H1 (cell line): Measurements from ENCODE around the gene CCDC77. TPM values are rescaled to one million over a fixed set of nuclear protein-coding genes. Genes with fewer than 3 reads are reported as not detected.

Experiments
- CTCF ChIA-PET: fragments of 300-600 bp; sonication (Branson Sonifier 250); formaldehyde crosslinking; loops from one replicate; lab custom pipeline; 2021; ENCODE audit not compliant: partially characterized antibody; lab: Charles Lee
- POLR2A ChIA-PET: fragments of 300-600 bp; sonication (Branson Sonifier 250); formaldehyde crosslinking; loops from one replicate; lab custom pipeline; 2021; ENCODE audit warnings: inconsistent platforms; ENCODE audit not compliant: partially characterized antibody; lab: Charles Lee
- DNase-seq, 2 experiments: peaks; one replicate each; pipeline versions ENCODE4 v3.0.0 to v3.0.0-alpha.2; 2010 to 2022; ENCODE audit warnings: low spot score in 2 of 2, low read depth in 1 of 2, mixed read lengths in 1 of 2
- FAIRE-seq: peaks from 2 replicates; lab custom pipeline; 2011; peaks lifted over from hg19 to GRCh38; lab: Jason Lieb, UNC
- H2AFZ ChIP-seq: 2 replicates; pipeline ENCODE4 v1.8.1; 2012; ENCODE audit warnings: low read length, inconsistent platforms
- H2AK5ac ChIP-seq: 2 replicates; pipeline ENCODE4 v1.6.1; 2013; ENCODE audit warnings: low read depth, low read length
- H2BK120ac ChIP-seq: replicated peaks from 2 replicates; pipeline ENCODE3; 2013; ENCODE audit warnings: low read depth, low read length, inconsistent platforms
- H2BK12ac ChIP-seq: 2 replicates; pipeline ENCODE4 v1.6.1; 2013; ENCODE audit warnings: low read depth, low read length
- H2BK15ac ChIP-seq: 2 replicates; pipeline ENCODE4 v1.6.1; 2013; ENCODE audit warnings: low read length
- H2BK20ac ChIP-seq: 2 replicates; pipeline ENCODE4 v1.6.1; 2013; ENCODE audit warnings: low read length
- H2BK5ac ChIP-seq: 2 replicates; pipeline ENCODE4 v1.6.1; 2013; ENCODE audit warnings: low read depth, low read length
- H3K14ac ChIP-seq: 2 replicates; pipeline ENCODE4 v1.6.1; 2013; ENCODE audit warnings: inconsistent platforms; ENCODE audit not compliant: insufficient read length
- H3K18ac ChIP-seq: 2 replicates; pipeline ENCODE4 v1.6.1; 2013; ENCODE audit warnings: low read length; ENCODE audit errors: extremely low read depth
- H3K23ac ChIP-seq: 2 replicates; pipeline ENCODE4 v1.6.1; 2013; ENCODE audit warnings: inconsistent platforms; ENCODE audit not compliant: insufficient read length
- H3K23me2 ChIP-seq: 2 replicates; pipeline ENCODE4 v1.6.1; 2013; ENCODE audit warnings: low read depth, low read length
- H3K27ac ChIP-seq: 2 replicates; pipeline ENCODE4 v1.6.1; 2011; ENCODE audit warnings: low read depth, low read length, inconsistent platforms
- H3K27me3 ChIP-seq, 4 experiments: replicated peaks in 1 of 4; 1 replicate in 1 of 4; 2 replicates in 3 of 4; pipeline versions ENCODE4 v1.6.1 to v1.8.1; 2011 to 2013; ENCODE audit warnings: low read length in 3 of 4, mild to moderate bottlenecking in 3 of 4, inconsistent platforms in 2 of 4, mixed read lengths in 2 of 4, moderate library complexity in 1 of 4; ENCODE audit not compliant: control insufficient read depth in 3 of 4, insufficient read depth in 3 of 4; ENCODE audit errors: extremely low read depth in 1 of 4
- H3K36me3 ChIP-seq, 4 experiments: 2 replicates each; pipeline versions ENCODE4 v1.6.1 to v1.8.1; 2011 to 2013; ENCODE audit warnings: mild to moderate bottlenecking in 4 of 4, low read length in 3 of 4, moderate library complexity in 2 of 4, control low read depth in 1 of 4, inconsistent platforms in 1 of 4; ENCODE audit not compliant: insufficient read depth in 4 of 4, control insufficient read depth in 2 of 4
- H3K4ac ChIP-seq: replicated peaks from 2 replicates; pipeline ENCODE3; 2013; ENCODE audit warnings: low read length, low read depth, mixed read lengths, inconsistent platforms; ENCODE audit not compliant: insufficient read length
- H3K4me1 ChIP-seq, 4 experiments: replicated peaks in 1 of 4; 1 replicate in 1 of 4; 2 replicates in 3 of 4; pipeline versions ENCODE4 v1.6.1 to v1.8.1; 2011 to 2013; ENCODE audit warnings: low read length in 3 of 4, inconsistent platforms in 2 of 4, mixed read lengths in 1 of 4; ENCODE audit not compliant: insufficient read depth in 4 of 4, control insufficient read depth in 3 of 4
- H3K4me2 ChIP-seq, 2 experiments: 2 replicates each; pipeline versions ENCODE4 v1.6.1 to v1.8.1; 2011 to 2013; ENCODE audit warnings: low read depth in 2 of 2, low read length in 2 of 2, control low read depth in 1 of 2, inconsistent platforms in 1 of 2, mild to moderate bottlenecking in 1 of 2; ENCODE audit not compliant: insufficient read depth in 1 of 2
- H3K4me3 ChIP-seq, 4 experiments: fragments of 200-600, 300-600 bp in 1 of 4; sonication (generic), shearing (Covaris generic), sonication (Bioruptor Twin) in 1 of 4; 2 replicates each; pipeline versions ENCODE4 v1.5.1 to v1.8.1; 2011 to 2016; ENCODE audit warnings: low read length in 4 of 4, low read depth in 3 of 4, control low read depth in 2 of 4, inconsistent platforms in 2 of 4, mild to moderate bottlenecking in 2 of 4, mixed read lengths in 1 of 4, moderate library complexity in 1 of 4; ENCODE audit not compliant: insufficient read depth in 2 of 4; ENCODE audit errors: extremely low read depth in 1 of 4
- H3K56ac ChIP-seq: replicated peaks from 2 replicates; pipeline ENCODE3; 2013; ENCODE audit warnings: low read depth, mild to moderate bottlenecking, mixed read lengths, low read length, inconsistent platforms; ENCODE audit not compliant: insufficient read length
- H3K79me1 ChIP-seq: 2 replicates; pipeline ENCODE4 v1.6.1; 2013; ENCODE audit warnings: low read depth, low read length, control low read depth
- H3K79me2 ChIP-seq, 2 experiments: 2 replicates each; pipeline versions ENCODE4 v1.6.1 to v1.8.1; 2012 to 2013; ENCODE audit warnings: low read length in 2 of 2, mild to moderate bottlenecking in 2 of 2, inconsistent platforms in 1 of 2; ENCODE audit not compliant: insufficient read depth in 2 of 2, control insufficient read depth in 1 of 2
- H3K9ac ChIP-seq, 4 experiments: replicated peaks in 1 of 4; 1 replicate in 1 of 4; 2 replicates in 3 of 4; pipeline versions ENCODE4 v1.6.1 to v1.8.1; 2011 to 2013; ENCODE audit warnings: low read depth in 3 of 4, low read length in 3 of 4, control low read depth in 2 of 4, mild to moderate bottlenecking in 2 of 4, moderate library complexity in 2 of 4, inconsistent platforms in 1 of 4; ENCODE audit errors: extremely low read depth in 1 of 4
- H3K9me3 ChIP-seq, 2 experiments: 2 replicates each; pipeline versions ENCODE4 v1.6.1 to v1.8.1; 2012 to 2013; ENCODE audit warnings: mild to moderate bottlenecking in 2 of 2, moderate library complexity in 2 of 2, control low read depth in 1 of 2, inconsistent platforms in 1 of 2, low read depth in 1 of 2, low read length in 1 of 2, mixed read lengths in 1 of 2; ENCODE audit not compliant: insufficient read depth in 2 of 2
- H4K20me1 ChIP-seq, 2 experiments: replicated peaks in 1 of 2; 2 replicates each; pipeline versions ENCODE3 to v1.8.1; 2011 to 2013; ENCODE audit warnings: inconsistent platforms in 2 of 2, low read length in 2 of 2, mild to moderate bottlenecking in 1 of 2; ENCODE audit not compliant: insufficient read depth in 2 of 2, control insufficient read depth in 1 of 2
- H4K5ac ChIP-seq: 2 replicates; pipeline ENCODE4 v1.6.1; 2013; ENCODE audit warnings: low read length, low read depth, mixed read lengths, inconsistent platforms; ENCODE audit not compliant: insufficient read length
- H4K8ac ChIP-seq: 2 replicates; pipeline ENCODE4 v1.8.0; 2013; ENCODE audit warnings: mild to moderate bottlenecking, moderate library complexity, low read length, inconsistent platforms; ENCODE audit not compliant: insufficient read depth; ENCODE audit errors: extremely low read depth
- H4K91ac ChIP-seq: replicated peaks from 2 replicates; pipeline ENCODE3; 2013; ENCODE audit warnings: low read length, mixed read lengths, inconsistent platforms; ENCODE audit not compliant: insufficient read length
- CHD1 ChIP-seq: IDR thresholded peaks from 2 replicates; pipeline ENCODE4 v1.6.1; 2012; ENCODE audit warnings: low read depth, low read length, improper control_type of control experiment
- CREB1 ChIP-seq: IDR thresholded peaks from 2 replicates; pipeline ENCODE4 v1.6.1; 2012; ENCODE audit warnings: inconsistent platforms
- CTBP2 ChIP-seq: IDR thresholded peaks from 2 replicates; pipeline ENCODE4 v1.7.0; 2011; ENCODE audit warnings: borderline replicate concordance, mild to moderate bottlenecking, moderate library complexity, mixed read lengths, low read length; ENCODE audit not compliant: insufficient read depth, insufficient read length
- E2F6 ChIP-seq: IDR thresholded peaks from 2 replicates; pipeline ENCODE4 v1.6.1; 2012; ENCODE audit warnings: inconsistent platforms
- HDAC6 ChIP-seq: IDR thresholded peaks from one replicate; pipeline ENCODE4 v1.7.1; 2012; ENCODE audit warnings: low read depth, mild to moderate bottlenecking, inconsistent platforms, low read length, moderate library complexity
- JUND ChIP-seq: IDR thresholded peaks from 2 replicates; pipeline ENCODE4 v1.6.1; 2011; ENCODE audit warnings: mild to moderate bottlenecking, improper control_type of control experiment, low read length
- POLR2A ChIP-seq, 2 experiments: IDR thresholded peaks; 1 replicate in 1 of 2; 2 replicates in 1 of 2; pipeline ENCODE4 v1.6.1; 2011; ENCODE audit warnings: low read depth in 2 of 2, low read length in 2 of 2, mild to moderate bottlenecking in 2 of 2; ENCODE audit errors: control extremely low read depth in 1 of 2
- RFX5 ChIP-seq: IDR thresholded peaks from 2 replicates; pipeline ENCODE4 v1.6.1; 2011; ENCODE audit warnings: low read depth, low read length, improper control_type of control experiment, borderline replicate concordance
- SIX5 ChIP-seq: IDR thresholded peaks from 2 replicates; pipeline ENCODE4 v1.6.1; 2011; ENCODE audit warnings: mild to moderate bottlenecking, low read depth, low read length
- TAF1 ChIP-seq: IDR thresholded peaks from 2 replicates; pipeline ENCODE4 v1.6.1; 2011; ENCODE audit warnings: mild to moderate bottlenecking, low read depth, low read length
- TAF7 ChIP-seq: optimal IDR thresholded peaks from 2 replicates; pipeline ENCODE3; 2011; ENCODE audit warnings: low read depth, mild to moderate bottlenecking, inconsistent platforms, low read length, moderate library complexity, borderline replicate concordance
- ZNF274 ChIP-seq: IDR thresholded peaks from 2 replicates; pipeline ENCODE4 v1.7.0; 2012; ENCODE audit warnings: low read length, borderline replicate concordance; ENCODE audit errors: extremely low read depth
- WGBS, 2 experiments: shearing (Covaris generic) in 1 of 2; methylation state at CpG; one replicate each; pipeline versions ENCODE4 v1.1.6 to v1.1.7; 2013 to 2015; ENCODE audit warnings: low lambda C conversion rate in 2 of 2, mixed read lengths in 2 of 2, inconsistent platforms in 1 of 2, low coverage in 1 of 2, missing lambda C conversion rate in 1 of 2; ENCODE audit not compliant: insufficient replicate concordance in 2 of 2, insufficient coverage in 1 of 2, insufficient read length in 1 of 2; ENCODE audit errors: extremely low coverage in 1 of 2, missing lambda C conversion rate in 1 of 2; 5-methylcytosine and 5-hydroxymethylcytosine counted together
- polyA plus RNA-seq, 7 experiments: library from polyadenylated mRNA; depleted of rRNA in 3 of 7; stranded (reverse) in 5 of 7; unstranded in 2 of 7; fragments of >200 nt in 5 of 7; fragments of 200-250 nt in 2 of 7; gene quantifications; 1 replicate in 5 of 7; 2 replicates in 1 of 7; 4 replicates in 1 of 7; pipeline versions ENCODE4 v1.2.1 to v1.2.3, GENCODE V29; 2011 to 2013; ENCODE audit warnings: missing spikeins in 2 of 7, mixed read lengths in 2 of 7
- total RNA-seq: library from RNA; stranded (reverse); fragmentation: NEBNext Ultra II Directional; extraction: Animal tissue kit (Norgen Biotek cat#: 25700); gene quantifications from 2 replicates; pipeline ENCODE4 v1.2.1, GENCODE V29; 2021
- TF ChIP-seq, protein P1 (sequence below): IDR thresholded peaks from 2 replicates; pipeline ENCODE4 v1.6.1; 2011; ENCODE audit warnings: low read length, improper control_type of control experiment

Gene CCDC77
- total and polyA plus RNA-seq, 2 of the 8 experiments (the other 6 are each of a cell fraction or from before 2014, with no cell fraction given): 10.3 to 30.4 TPM

GRCh38 chr12:400828-401227, 616 bp upstream of the CCDC77 start:
- no peak overlapping the region for H3K18ac ChIP-seq
- peaks cover 0 to 37% of the 10 kb centered on the region in 2 experiments; a peak in 3 of 4 replicates for H3K79me2 ChIP-seq
- no peak overlapping the region for H2AK5ac ChIP-seq
- 71% methylated on average over 8 of the region's 8 CpGs; no CpG with 5 or more reads in 1 of the 2 experiments for WGBS, 2 experiments
- H4K5ac ChIP-seq: no peak overlapping the region
- no peak overlapping the region for H2BK5ac ChIP-seq
- H4K8ac ChIP-seq: no peak overlapping the region
- H3K9me3 ChIP-seq: no peaks in the 10 kb centered on the region
- peak overlapping the region; percentile 29 for H2AFZ ChIP-seq
- no peak overlapping the region for H4K91ac ChIP-seq
- H3K36me3 ChIP-seq: peaks cover 0 to 8% (median under 1%) of the 10 kb centered on the region in 4 experiments; a peak in 3 of 8 replicates
- H2BK12ac ChIP-seq: no peak overlapping the region
- no peak overlapping the region for H2BK15ac ChIP-seq
- H2BK20ac ChIP-seq: no peak overlapping the region
- H3K27ac ChIP-seq: no peak overlapping the region
- H3K4me1 ChIP-seq: no peaks in the 10 kb centered on the region; a peak in 1 of 7 replicates
- DNase-seq: no peak
- no peak overlapping the region for H3K56ac ChIP-seq
- no peak overlapping the region for H3K4ac ChIP-seq
- no peaks in the 10 kb centered on the region for H4K20me1 ChIP-seq
- no peaks in the 10 kb centered on the region for H3K27me3 ChIP-seq
- H3K23ac ChIP-seq: no peak overlapping the region
- H3K9ac ChIP-seq: no peak overlapping the region; a peak in 1 of 7 replicates
- CTCF ChIA-PET: interaction anchor here (0.7 to 1.7 kb wide), 3 partner anchors 17 to 39 kb away, joined by 3 to 5 read pairs (median 4); no protein-coding TSS in a partner anchor
- H3K14ac ChIP-seq: no peak overlapping the region
- H3K23me2 ChIP-seq: 0 out of 2 replicates have a peak, but pooled peaks cover 3% of the 10 kb centered on the region
- no peak for FAIRE-seq
- H2BK120ac ChIP-seq: no peak overlapping the region
- H3K79me1 ChIP-seq: peaks cover 4% of the 10 kb centered on the region
- peak overlapping the region; percentile 81 to 99 (median 86) for H3K4me3 ChIP-seq
- POLR2A ChIA-PET: interaction anchor here (0.6 to 5.0 kb wide), 7 partner anchors 10 to 50 kb away, joined by 3 to 73 read pairs (median 4); partner anchors contain the start of gene KDM5A
- peak overlapping the region; percentile 64 to 82 for H3K4me2 ChIP-seq
- TF ChIP-seq E2F6: no peak
- TF ChIP-seq CHD1: no peak
- TF ChIP-seq HDAC6: no peak
- no peak for TF ChIP-seq POLR2A (IDR thresholded peaks at IDR 0.05; ENCODE audit: control extremely low read depth in 1 of 2, low read depth in 2 of 2, low read length in 2 of 2)
- no peak for TF ChIP-seq CREB1
- no peak for TF ChIP-seq TAF1
- TF ChIP-seq, protein P1, sequence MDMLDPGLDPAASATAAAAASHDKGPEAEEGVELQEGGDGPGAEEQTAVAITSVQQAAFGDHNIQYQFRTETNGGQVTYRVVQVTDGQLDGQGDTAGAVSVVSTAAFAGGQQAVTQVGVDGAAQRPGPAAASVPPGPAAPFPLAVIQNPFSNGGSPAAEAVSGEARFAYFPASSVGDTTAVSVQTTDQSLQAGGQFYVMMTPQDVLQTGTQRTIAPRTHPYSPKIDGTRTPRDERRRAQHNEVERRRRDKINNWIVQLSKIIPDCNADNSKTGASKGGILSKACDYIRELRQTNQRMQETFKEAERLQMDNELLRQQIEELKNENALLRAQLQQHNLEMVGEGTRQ: no peak
- no peak for TF ChIP-seq ZNF274
- TF ChIP-seq RFX5: no peak
- no peak for TF ChIP-seq TAF7
- no peak for TF ChIP-seq SIX5
- TF ChIP-seq CTBP2: no peak
- TF ChIP-seq JUND: no peak
